IMR-90 (cell line): ENCODE measurements around the gene ANKRD2. TPM values are rescaled to one million over a fixed set of nuclear protein-coding genes. Genes with fewer than 3 reads are reported as not detected.
A peak's percentile ranks its signal among the peaks of the same experiment; 100 is the strongest.

Source experiments
- ATAC-seq: fragments of 200-7000 bp; cut with Tn5 transposase; 2 replicates; pipeline ENCODE4 v1.9.1; 2020; ENCODE audit warnings: low read depth, mild to moderate bottlenecking, moderate library complexity
- BruUV-seq: library from RNA; stranded (reverse); fragments of 400-500 nt; replicated peaks from 2 replicates; lab custom pipeline; 2021; lab: Mats Ljungman, UMichigan
- CTCF ChIA-PET: fragments of 300-600 bp; formaldehyde crosslinking; extraction: SDS; loops from one replicate; lab custom pipeline; 2021; ENCODE audit warnings: antibody characterized with exemption; lab: Yijun Ruan, JAX
- POLR2A ChIA-PET: fragments of 300-600 bp; sonication (Branson Sonifier 250); formaldehyde crosslinking; loops from one replicate; lab custom pipeline; 2022; ENCODE audit warnings: antibody characterized with exemption; ENCODE audit not compliant: unreplicated experiment; lab: Charles Lee
- DNase-seq: peaks from one replicate; pipeline ENCODE4 v3.0.0; 2013
- H2AFZ ChIP-seq: replicated peaks from 2 replicates; pipeline ENCODE3; 2013; ENCODE audit warnings: low read length, mild to moderate bottlenecking; ENCODE audit not compliant: poor library complexity
- H2AK5ac ChIP-seq: 2 replicates; pipeline ENCODE4 v1.6.1; 2013; ENCODE audit warnings: low read depth, low read length, inconsistent platforms
- H2AK9ac ChIP-seq: replicated peaks from 2 replicates; pipeline ENCODE3; 2013; ENCODE audit warnings: mild to moderate bottlenecking, low read depth, low read length, moderate library complexity; ENCODE audit not compliant: poor library complexity
- H2BK120ac ChIP-seq: 2 replicates; pipeline ENCODE4 v1.6.1; 2013; ENCODE audit warnings: low read depth, low read length, inconsistent platforms
- H2BK15ac ChIP-seq: 3 replicates; pipeline ENCODE4 v1.6.1; 2013; ENCODE audit warnings: low read depth, low read length, inconsistent platforms
- H2BK20ac ChIP-seq: 2 replicates; pipeline ENCODE4 v1.6.1; 2013; ENCODE audit warnings: low read depth, mild to moderate bottlenecking, inconsistent platforms, low read length, moderate library complexity
- H2BK5ac ChIP-seq: 2 replicates; pipeline ENCODE4 v1.6.1; 2013; ENCODE audit warnings: mild to moderate bottlenecking, low read depth, low read length, inconsistent platforms; ENCODE audit not compliant: poor library complexity, severe bottlenecking
- H3K14ac ChIP-seq: replicated peaks from 2 replicates; pipeline ENCODE4 v1.6.1; 2013; ENCODE audit warnings: low read depth, low read length, inconsistent platforms
- H3K18ac ChIP-seq: 2 replicates; pipeline ENCODE4 v1.6.1; 2013; ENCODE audit warnings: low read depth, low read length, control low read depth
- H3K23ac ChIP-seq: 2 replicates; pipeline ENCODE4 v1.6.1; 2013; ENCODE audit warnings: low read depth, low read length, inconsistent platforms
- H3K27ac ChIP-seq: 2 replicates; pipeline ENCODE4 v1.5.1; 2013; ENCODE audit warnings: mild to moderate bottlenecking, control low read depth, low read length; ENCODE audit not compliant: insufficient read depth
- H3K27me3 ChIP-seq: 2 replicates; pipeline ENCODE4 v1.6.1; 2013; ENCODE audit warnings: low read length; ENCODE audit not compliant: control insufficient read depth, insufficient read depth
- H3K36me3 ChIP-seq: 2 replicates; pipeline ENCODE4 v1.6.1; 2013; ENCODE audit warnings: low read length, mixed read lengths; ENCODE audit not compliant: control insufficient read depth, insufficient read depth
- H3K4ac ChIP-seq: 2 replicates; pipeline ENCODE4 v1.6.1; 2013; ENCODE audit warnings: low read depth, low read length, inconsistent platforms
- H3K4me1 ChIP-seq: 2 replicates; pipeline ENCODE4 v1.6.1; 2013; ENCODE audit warnings: low read length, mixed read lengths; ENCODE audit not compliant: control insufficient read depth, insufficient read depth
- H3K4me2 ChIP-seq: 2 replicates; pipeline ENCODE4 v1.6.1; 2013; ENCODE audit warnings: low read depth, mild to moderate bottlenecking, control low read depth, low read length, moderate library complexity
- H3K4me3 ChIP-seq: 2 replicates; pipeline ENCODE4 v1.5.1; 2013; ENCODE audit warnings: low read depth, mild to moderate bottlenecking, control low read depth, low read length, moderate library complexity; ENCODE audit not compliant: insufficient read depth
- H3K56ac ChIP-seq: 2 replicates; pipeline ENCODE4 v1.6.1; 2013; ENCODE audit warnings: low read length, inconsistent platforms; ENCODE audit not compliant: insufficient read depth; ENCODE audit errors: extremely low read depth
- H3K79me1 ChIP-seq, 2 experiments: 2 replicates each; pipeline ENCODE4 v1.6.1; 2013; ENCODE audit warnings: low read length in 2 of 2, inconsistent platforms in 1 of 2, low read depth in 1 of 2
- H3K9ac ChIP-seq: 2 replicates; pipeline ENCODE4 v1.6.1; 2013; ENCODE audit warnings: low read depth, low read length, control low read depth
- H3K9me1 ChIP-seq: 2 replicates; pipeline ENCODE4 v1.6.1; 2013; ENCODE audit warnings: low read length, inconsistent platforms; ENCODE audit not compliant: insufficient read depth
- H3K9me3 ChIP-seq: 2 replicates; pipeline ENCODE4 v1.6.1; 2013; ENCODE audit warnings: low read length; ENCODE audit not compliant: control insufficient read depth, insufficient read depth
- H4K20me1 ChIP-seq: 2 replicates; pipeline ENCODE4 v1.6.1; 2013; ENCODE audit warnings: low read length, inconsistent platforms; ENCODE audit not compliant: insufficient read depth
- H4K5ac ChIP-seq: 2 replicates; pipeline ENCODE4 v1.6.1; 2013; ENCODE audit warnings: mild to moderate bottlenecking, low read depth, low read length, control low read depth
- H4K8ac ChIP-seq, 2 experiments: 2 replicates each; pipeline ENCODE4 v1.6.1; 2013; ENCODE audit warnings: low read depth in 2 of 2, low read length in 2 of 2, control low read depth in 1 of 2, inconsistent platforms in 1 of 2
- H4K91ac ChIP-seq: 2 replicates; pipeline ENCODE4 v1.6.1; 2013; ENCODE audit warnings: low read depth, low read length, inconsistent platforms; ENCODE audit not compliant: insufficient read depth
- MAFK ChIP-seq: IDR thresholded peaks from 2 replicates; pipeline ENCODE4 v1.6.1; 2012; ENCODE audit warnings: low read depth, low read length, improper control_type of control experiment
- NFE2L2 ChIP-seq: fragments of 150-350 bp; IDR thresholded peaks from 2 replicates; pipeline ENCODE4 v1.6.1; 2016; ENCODE audit warnings: low read depth, mild to moderate bottlenecking, low read length
- USF2 ChIP-seq: fragments of 150-350 bp; IDR thresholded peaks from 2 replicates; pipeline ENCODE4 v1.6.1; 2017; ENCODE audit warnings: mild to moderate bottlenecking, antibody characterized with exemption, low read length, low read depth
- WGBS, 2 experiments: methylation state at CpG; one replicate each; pipeline versions ENCODE4 v1.1.5 to v1.1.7; 2013; ENCODE audit warnings: missing lambda C conversion rate in 2 of 2; ENCODE audit not compliant: insufficient read length in 1 of 2; ENCODE audit errors: extremely low coverage in 2 of 2; 5-methylcytosine and 5-hydroxymethylcytosine counted together
- dilution Hi-C: fragments of 300-500 bp; cut with HindIII; formaldehyde crosslinking; loops from one replicate; pipeline ENCODE4 v1.14.3; 2018; ENCODE audit warnings: low sequenced_read_pairs; ENCODE audit not compliant: unreplicated experiment
- in situ Hi-C: fragments of 300-500 bp; cut with MboI; formaldehyde crosslinking; loops from 3 replicates; pipeline ENCODE4 v1.14.3; 2019; ENCODE audit warnings: low sequenced_read_pairs, inconsistent platforms, mixed read lengths
- intact Hi-C: fragments of 100-400 bp; cut with micrococcal nuclease; formaldehyde crosslinking; loops from 2 replicates; pipeline ENCODE4 v1.10.0; 2022
- polyA plus RNA-seq, 3 experiments: library from polyadenylated mRNA; depleted of rRNA; stranded (reverse); fragments of >200 nt; gene quantifications; 2 replicates each; pipeline ENCODE4 v1.2.3, GENCODE V29; 2012; ENCODE audit warnings: low replicate concordance in 1 of 3
- total RNA-seq: library from RNA; depleted of rRNA; stranded (reverse); fragments of >200 nt; gene quantifications from 2 replicates; pipeline ENCODE4 v1.2.3, GENCODE V29; 2012

ANKRD2 gene
- total and polyA plus RNA-seq, 2 of the 4 experiments (the other 2 are of a cell fraction), result 0.36 to 0.65 TPM

GRCh38 chr10:97597778-97598177 lies 25.2 kb downstream of the ANKRD2 start:
- H2AK5ac ChIP-seq, result no peak overlapping the region
- peaks cover 3% of the 10 kb centered on the region; the same call in 1 of the 2 replicates for H4K20me1 ChIP-seq
- H3K9me1 ChIP-seq, result peaks cover 9% of the 10 kb centered on the region
- H3K27me3 ChIP-seq, result no peaks in the 10 kb centered on the region
- DNase-seq (no peak), ATAC-seq (no peak)
- H2BK20ac ChIP-seq, result no peak overlapping the region
- no peak overlapping the region for H2AK9ac ChIP-seq
- H3K18ac ChIP-seq, result no peak overlapping the region
- H3K56ac ChIP-seq, result no peak overlapping the region
- peak overlapping the region; percentile 43 for H3K4ac ChIP-seq
- no peak overlapping the region for H4K8ac ChIP-seq
- H3K27ac ChIP-seq, result no peak overlapping the region
- H2BK15ac ChIP-seq, result no peak overlapping the region; the same call in 2 of the 3 replicates
- POLR2A ChIA-PET, result no interaction called here
- H3K9me3 ChIP-seq, result no peaks in the 10 kb centered on the region
- H3K14ac ChIP-seq, result no peak overlapping the region
- in situ Hi-C loops (no loop called here), dilution Hi-C loops (no loop called here), intact Hi-C loops (no loop called here)
- no TSS peak for BruUV-seq
- no peak overlapping the region for H3K4me2 ChIP-seq
- no peak overlapping the region for H3K9ac ChIP-seq
- H4K5ac ChIP-seq, result no peak overlapping the region
- no peaks in the 10 kb centered on the region for H3K79me1 ChIP-seq
- H4K91ac ChIP-seq, result no peak overlapping the region
- TF ChIP-seq NFE2L2 (peak; percentile 97), MAFK (peak; percentile 68), USF2 (no peak)
- no peak overlapping the region for H3K4me3 ChIP-seq
- no peak overlapping the region for H2BK5ac ChIP-seq
- H3K23ac ChIP-seq, result no peak overlapping the region
- peaks cover 15% of the 10 kb centered on the region for H3K4me1 ChIP-seq
- WGBS, 2 experiments, result no CpG with 5 or more reads among the region's 2 CpGs
- no peaks in the 10 kb centered on the region for H3K36me3 ChIP-seq
- CTCF ChIA-PET, result interaction anchor here (0.5 kb wide), 1 partner anchor 1368 kb away, joined by 3 read pairs; no protein-coding TSS in a partner anchor
- H2BK120ac ChIP-seq, result 0 out of 2 replicates have a peak overlapping the region, but pooled peaks have one; percentile 29
- H2AFZ ChIP-seq, result no peak overlapping the region
